PC-3 (cell line): Measurements from ENCODE around the gene MAGI1. TPM values are rescaled to one million over a fixed set of nuclear protein-coding genes. Genes with fewer than 3 reads are reported as not detected.

ENCODE experiments used
- ATAC-seq: fragments of 200-7000 bp; cut with Tn5 transposase; 2 replicates; pipeline ENCODE4 v1.9.1; 2020; ENCODE audit warnings: mild to moderate bottlenecking, moderate library complexity
- BruUV-seq: library from RNA; stranded (reverse); fragments of 400-500 nt; replicated peaks from 2 replicates; lab custom pipeline; 2021; lab: Mats Ljungman, UMichigan
- CTCF ChIA-PET: fragments of 300-600 bp; sonication (Branson Sonifier 250); formaldehyde crosslinking; loops from one replicate; lab custom pipeline; 2022; ENCODE audit warnings: antibody characterized with exemption; lab: Charles Lee
- POLR2A ChIA-PET: fragments of 300-600 bp; sonication (Branson Sonifier 250); formaldehyde crosslinking; loops from one replicate; lab custom pipeline; 2022; ENCODE audit warnings: antibody characterized with exemption; ENCODE audit not compliant: unreplicated experiment; lab: Charles Lee
- DNase-seq: peaks from one replicate; pipeline ENCODE4 v3.0.0-alpha.2; 2015
- H2AFZ ChIP-seq: fragments of 300-600 bp; sonication (generic); 2 replicates; pipeline ENCODE4 v1.6.0; 2016; ENCODE audit warnings: antibody characterized with exemption, low read length
- H3F3A ChIP-seq: fragments of 300-600 bp; sonication (generic); one replicate; pipeline ENCODE4 v1.6.0; 2017; ENCODE audit warnings: antibody characterized with exemption, low read length, control low read depth, mild to moderate bottlenecking; ENCODE audit not compliant: unreplicated experiment
- H3K27ac ChIP-seq: fragments of 300-600 bp; sonication (generic); 2 replicates; pipeline ENCODE4 v1.5.1; 2016; ENCODE audit warnings: mild to moderate bottlenecking, low read length
- H3K27me3 ChIP-seq: fragments of 300-600 bp; sonication (generic); 2 replicates; pipeline ENCODE4 v1.6.1; 2016; ENCODE audit warnings: low read length, mixed read lengths
- H3K36me3 ChIP-seq: fragments of 300-600 bp; sonication (generic); 2 replicates; pipeline ENCODE4 v1.6.1; 2016; ENCODE audit warnings: low read depth, mixed run types, low read length, mixed read lengths
- H3K4me1 ChIP-seq: fragments of 300-600 bp; sonication (generic); 2 replicates; pipeline ENCODE4 v1.5.1; 2016; ENCODE audit warnings: low read length; ENCODE audit not compliant: insufficient read depth
- H3K4me2 ChIP-seq: fragments of 300-600 bp; sonication (generic); 2 replicates; pipeline ENCODE4 v1.6.0; 2016; ENCODE audit warnings: low read length
- H3K4me3 ChIP-seq: fragments of 300-600 bp; sonication (generic); 2 replicates; pipeline ENCODE4 v1.5.1; 2016; ENCODE audit warnings: mild to moderate bottlenecking, low read length, mixed read lengths
- H3K79me2 ChIP-seq: fragments of 300-600 bp; sonication (generic); 2 replicates; pipeline ENCODE4 v1.6.1; 2017; ENCODE audit warnings: low read length, mixed read lengths
- H3K9ac ChIP-seq: fragments of 300-600 bp; sonication (generic); 2 replicates; pipeline ENCODE4 v1.6.0; 2016; ENCODE audit warnings: mild to moderate bottlenecking, low read length
- H3K9me2 ChIP-seq: fragments of 300-600 bp; sonication (generic); replicated peaks from 2 replicates; pipeline ENCODE4 v1.6.1; 2016; ENCODE audit warnings: mixed run types, low read length, mixed read lengths
- H3K9me3 ChIP-seq: fragments of 300-600 bp; sonication (generic); 2 replicates; pipeline ENCODE4 v1.6.1; 2016; ENCODE audit warnings: low read length, mixed read lengths
- H4K20me1 ChIP-seq: fragments of 300-600 bp; sonication (generic); 2 replicates; pipeline ENCODE4 v1.6.1; 2016; ENCODE audit warnings: low read length, mixed read lengths
- CTCF ChIP-seq: fragments of 300-600 bp; sonication (generic); conservative IDR thresholded peaks from 2 replicates; pipeline ENCODE4 v1.5.1; 2017; ENCODE audit warnings: antibody characterized with exemption, low read depth, mild to moderate bottlenecking, low read length
- EZH2 ChIP-seq: fragments of 300-600 bp; sonication (generic); IDR thresholded peaks from one replicate; pipeline ENCODE4 v1.6.1; 2017; ENCODE audit warnings: antibody characterized with exemption, mild to moderate bottlenecking, low read length; ENCODE audit not compliant: unreplicated experiment
- EZH2phosphoT487 ChIP-seq: fragments of 300-600 bp; sonication (generic); IDR thresholded peaks from 2 replicates; pipeline ENCODE4 v1.6.1; 2018; ENCODE audit warnings: mild to moderate bottlenecking, antibody characterized with exemption, low read length, borderline replicate concordance
- intact Hi-C: fragments of 100-400 bp; cut with micrococcal nuclease; formaldehyde crosslinking; loops from 2 replicates; pipeline ENCODE4 v1.9.0; 2023
- total RNA-seq: library from RNA; depleted of rRNA; stranded (reverse); fragments of >200 nt; gene quantifications from 2 replicates; pipeline ENCODE4 v1.2.3, GENCODE V29; 2014

MAGI1 gene
- total RNA-seq, 1 experiment from 2014 or later: 8.9 TPM

GRCh38 chr3:66035763-66036477 is 2.8 kb downstream of the MAGI1 start:
- TF ChIP-seq EZH2phosphoT487 (no peak), CTCF (no peak), EZH2 (no peak)

GRCh38 chr3:66033241-66034138 is 5.2 kb downstream of the MAGI1 start:
- ATAC-seq (no peak), DNase-seq (no peak)
- POLR2A ChIA-PET: no interaction called here
- Histone ChIP-seq H3K27ac (no peak overlapping the region), H3K4me3 (no peak overlapping the region), H3K4me1 (0 out of 2 replicates have a peak, but pooled peaks cover 6% of the 10 kb centered on the region), H4K20me1 (no peaks in the 10 kb centered on the region), H3F3A (no peaks in the 10 kb centered on the region), H3K9ac (no peak overlapping the region), H3K9me2 (no peaks in the 10 kb centered on the region), H3K27me3 (no peaks in the 10 kb centered on the region), H3K79me2 (peaks cover 46% of the 10 kb centered on the region), H3K9me3 (no peaks in the 10 kb centered on the region), H2AFZ (no peak overlapping the region), H3K4me2 (no peak overlapping the region), H3K36me3 (no peaks in the 10 kb centered on the region)
- intact Hi-C loops: no loop called here
- TF ChIP-seq EZH2 (no peak), EZH2phosphoT487 (no peak), CTCF (no peak)
- no TSS peak for BruUV-seq
- CTCF ChIA-PET: no interaction called here

More at GRCh38 chr3:66035763-66036477, 2.8 kb downstream of the MAGI1 start:
- ChIA-PET POLR2A (no interaction called here), CTCF (no interaction called here)
- Histone ChIP-seq H3F3A (no peaks in the 10 kb centered on the region), H3K9me3 (no peaks in the 10 kb centered on the region), H3K9ac (no peak overlapping the region), H3K27me3 (no peaks in the 10 kb centered on the region), H3K4me3 (peak overlapping the region; percentile 84; the same call in 1 of the 2 replicates), H3K4me2 (peak overlapping the region; percentile 90), H3K36me3 (no peaks in the 10 kb centered on the region), H4K20me1 (no peaks in the 10 kb centered on the region), H3K4me1 (peaks cover 6% of the 10 kb centered on the region; the same call in 1 of the 2 replicates), H2AFZ (no peak overlapping the region), H3K79me2 (peaks cover 46% of the 10 kb centered on the region), H3K27ac (no peak overlapping the region), H3K9me2 (no peaks in the 10 kb centered on the region)
- DNase-seq (no peak), ATAC-seq (no peak)
- intact Hi-C loops: loop anchor here (5.0 kb wide), 2 partner anchors 161 to 249 kb away; no protein-coding TSS in a partner anchor
- no TSS peak for BruUV-seq
